ENCODE data around the gene LRP1B.
A peak's percentile ranks its signal among the peaks of the same experiment; 100 is the strongest.

The LRP1B gene

DNA sequence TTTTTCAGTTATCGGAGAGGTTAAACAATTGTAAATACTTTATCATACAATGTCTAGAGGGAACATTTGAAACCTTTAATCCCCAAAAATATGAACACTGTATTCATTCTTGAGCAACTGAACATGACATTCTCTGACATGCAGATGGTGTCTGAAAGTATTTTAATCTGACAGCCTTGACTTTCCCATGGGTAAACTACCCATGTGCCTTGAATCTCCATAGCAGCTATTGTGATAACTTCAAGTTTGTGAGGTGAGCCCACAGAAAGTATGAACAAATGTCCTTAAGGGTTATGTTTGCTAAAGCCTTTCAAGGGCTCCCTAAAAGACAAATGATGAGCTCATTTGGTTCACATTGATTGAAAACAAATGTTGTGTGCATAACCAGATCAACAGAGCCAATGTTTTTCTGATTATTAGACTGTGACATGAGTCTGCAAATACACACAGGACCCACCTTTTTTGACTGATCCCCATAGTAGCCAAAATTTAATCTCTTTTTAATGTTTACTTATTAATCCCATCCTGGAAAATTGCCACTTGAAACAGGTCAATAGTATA, 1326.0 kb downstream of the LRP1B start:
- Histone ChIP-seq H3K4me2 (ENCODE audit: low read length) (no peak overlapping the region), H4K20me1 (ENCODE audit: control insufficient read depth, insufficient read depth, low read depth, low read length) (no peaks in the 10 kb centered on the region), H3K9me2 (replicated peaks; ENCODE audit: control insufficient read depth, low read length) (no peaks in the 10 kb centered on the region), H3K27ac (ENCODE audit: low read depth, low read length) (no peak overlapping the region), H3K4me3 (ENCODE audit: low read length) (no peak overlapping the region), H3F3A (ENCODE audit: control insufficient read depth, insufficient read depth) (no peaks in the 10 kb centered on the region), H3K4me1 (ENCODE audit: control insufficient read depth, low read length) (no peaks in the 10 kb centered on the region), H3K36me3 (ENCODE audit: control insufficient read depth, low read length) (no peaks in the 10 kb centered on the region), H3K27me3 (ENCODE audit: control insufficient read depth, low read length) (no peaks in the 10 kb centered on the region), H3K79me2 (ENCODE audit: control insufficient read depth, low read length) (no peaks in the 10 kb centered on the region), H3K9me3 (ENCODE audit: control insufficient read depth, insufficient read depth, low read length) (no peaks in the 10 kb centered on the region)
- TF ChIP-seq, protein P1, sequence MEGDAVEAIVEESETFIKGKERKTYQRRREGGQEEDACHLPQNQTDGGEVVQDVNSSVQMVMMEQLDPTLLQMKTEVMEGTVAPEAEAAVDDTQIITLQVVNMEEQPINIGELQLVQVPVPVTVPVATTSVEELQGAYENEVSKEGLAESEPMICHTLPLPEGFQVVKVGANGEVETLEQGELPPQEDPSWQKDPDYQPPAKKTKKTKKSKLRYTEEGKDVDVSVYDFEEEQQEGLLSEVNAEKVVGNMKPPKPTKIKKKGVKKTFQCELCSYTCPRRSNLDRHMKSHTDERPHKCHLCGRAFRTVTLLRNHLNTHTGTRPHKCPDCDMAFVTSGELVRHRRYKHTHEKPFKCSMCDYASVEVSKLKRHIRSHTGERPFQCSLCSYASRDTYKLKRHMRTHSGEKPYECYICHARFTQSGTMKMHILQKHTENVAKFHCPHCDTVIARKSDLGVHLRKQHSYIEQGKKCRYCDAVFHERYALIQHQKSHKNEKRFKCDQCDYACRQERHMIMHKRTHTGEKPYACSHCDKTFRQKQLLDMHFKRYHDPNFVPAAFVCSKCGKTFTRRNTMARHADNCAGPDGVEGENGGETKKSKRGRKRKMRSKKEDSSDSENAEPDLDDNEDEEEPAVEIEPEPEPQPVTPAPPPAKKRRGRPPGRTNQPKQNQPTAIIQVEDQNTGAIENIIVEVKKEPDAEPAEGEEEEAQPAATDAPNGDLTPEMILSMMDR (IDR thresholded peaks at IDR 0.05; ENCODE audit: low read depth, low read length, poor library complexity, severe bottlenecking) = no peak
- no peak for TF ChIP-seq EZH2phosphoT487 (IDR thresholded peaks at IDR 0.05; ENCODE audit: borderline replicate concordance, low read length)

DNA sequence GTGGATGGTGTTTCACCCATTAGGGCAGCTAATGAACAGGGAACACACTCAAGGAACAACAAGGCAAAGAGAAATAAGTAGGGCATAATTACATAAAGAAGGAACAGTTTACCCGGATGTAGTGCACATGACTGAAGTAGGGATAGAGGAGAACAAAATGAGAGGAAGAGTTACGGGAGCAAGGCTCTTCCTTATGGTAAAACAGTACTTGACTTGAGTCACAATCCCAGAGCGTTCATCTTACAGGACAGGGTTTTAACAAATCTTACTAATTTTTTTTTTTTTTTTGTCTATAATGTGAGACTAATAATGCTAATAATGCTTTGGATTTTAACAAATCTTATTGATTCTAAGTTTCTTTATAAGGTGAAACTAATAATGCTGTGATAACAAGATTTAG, 1329.5 kb downstream of the LRP1B start:
- Histone ChIP-seq H3K9me3 (ENCODE audit: control insufficient read depth, insufficient read depth, low read length) (no peaks in the 10 kb centered on the region), H3K4me2 (ENCODE audit: low read length) (no peak overlapping the region), H3K27me3 (ENCODE audit: control insufficient read depth, low read length) (no peaks in the 10 kb centered on the region), H3K4me3 (ENCODE audit: low read length) (no peak overlapping the region), H3F3A (ENCODE audit: control insufficient read depth, insufficient read depth) (no peaks in the 10 kb centered on the region), H3K79me2 (ENCODE audit: control insufficient read depth, low read length) (no peaks in the 10 kb centered on the region), H3K9me2 (replicated peaks; ENCODE audit: control insufficient read depth, low read length) (no peaks in the 10 kb centered on the region), H3K4me1 (ENCODE audit: control insufficient read depth, low read length) (peaks cover 7% of the 10 kb centered on the region), H3K27ac (ENCODE audit: low read depth, low read length) (no peak overlapping the region), H4K20me1 (ENCODE audit: control insufficient read depth, insufficient read depth, low read depth, low read length) (no peaks in the 10 kb centered on the region), H3K36me3 (ENCODE audit: control insufficient read depth, low read length) (no peaks in the 10 kb centered on the region)
- TF ChIP-seq, protein P1 (IDR thresholded peaks at IDR 0.05; ENCODE audit: low read depth, low read length, poor library complexity, severe bottlenecking) = no peak
- TF ChIP-seq EZH2phosphoT487 (IDR thresholded peaks at IDR 0.05; ENCODE audit: borderline replicate concordance, low read length) = no peak

DNA sequence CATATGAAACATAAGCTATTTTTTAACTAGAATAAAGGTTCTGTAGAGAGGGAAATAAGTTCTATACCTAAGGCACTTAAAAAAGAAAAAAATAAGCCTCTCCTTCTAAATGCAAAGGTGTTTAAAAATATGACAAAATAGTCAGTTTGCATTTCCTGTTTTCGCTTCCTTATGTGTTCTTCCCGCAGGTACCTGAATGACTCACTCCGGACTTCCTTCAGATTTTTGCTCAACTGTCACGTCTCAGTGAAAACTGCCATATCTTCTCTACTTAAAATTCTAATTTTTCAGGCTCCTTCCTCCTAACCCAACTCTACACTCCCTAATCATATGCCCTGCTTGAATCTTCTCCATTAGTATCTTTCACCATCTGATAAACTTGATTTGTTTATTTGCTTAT, 1333.1 kb downstream of the LRP1B start:
- peak overlapping the region; percentile 27 for H3K4me2 ChIP-seq (ENCODE audit: low read length)
- no peak overlapping the region for H3K27ac ChIP-seq (ENCODE audit: low read depth, low read length)
- no peaks in the 10 kb centered on the region for H3K79me2 ChIP-seq (ENCODE audit: control insufficient read depth, low read length)
- H3K36me3 ChIP-seq (ENCODE audit: control insufficient read depth, low read length) = no peaks in the 10 kb centered on the region
- no peaks in the 10 kb centered on the region for H3K27me3 ChIP-seq (ENCODE audit: control insufficient read depth, low read length)
- H3F3A ChIP-seq (ENCODE audit: control insufficient read depth, insufficient read depth) = no peaks in the 10 kb centered on the region
- no peaks in the 10 kb centered on the region for H4K20me1 ChIP-seq (ENCODE audit: control insufficient read depth, insufficient read depth, low read depth, low read length)
- TF ChIP-seq EZH2phosphoT487 (IDR thresholded peaks at IDR 0.05; ENCODE audit: borderline replicate concordance, low read length) = no peak
- TF ChIP-seq, protein P1 (IDR thresholded peaks at IDR 0.05; ENCODE audit: low read depth, low read length, poor library complexity, severe bottlenecking) = no peak
- H3K4me3 ChIP-seq (ENCODE audit: low read length) = 0 out of 2 replicates have a peak overlapping the region, but pooled peaks have one; percentile 12
- H3K4me1 ChIP-seq (ENCODE audit: control insufficient read depth, low read length) = peaks cover 7% of the 10 kb centered on the region
- no peaks in the 10 kb centered on the region for H3K9me3 ChIP-seq (ENCODE audit: control insufficient read depth, insufficient read depth, low read length)
- no peaks in the 10 kb centered on the region for H3K9me2 ChIP-seq (replicated peaks; ENCODE audit: control insufficient read depth, low read length)
